ENCODE measurements around the gene LIN7A.

- no peak for TF ChIP-seq CEBPB (IDR thresholded peaks at IDR 0.05)
- no peak for TF ChIP-seq RAD21 (IDR thresholded peaks at IDR 0.05; ENCODE audit: low read depth)
- TF ChIP-seq CREB1 (IDR thresholded peaks at IDR 0.05; ENCODE audit: low read depth) = no peak
- TF ChIP-seq, protein P1, sequence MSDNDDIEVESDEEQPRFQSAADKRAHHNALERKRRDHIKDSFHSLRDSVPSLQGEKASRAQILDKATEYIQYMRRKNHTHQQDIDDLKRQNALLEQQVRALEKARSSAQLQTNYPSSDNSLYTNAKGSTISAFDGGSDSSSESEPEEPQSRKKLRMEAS (IDR thresholded peaks at IDR 0.05) = no peak
- no peak for TF ChIP-seq EGR1 (IDR thresholded peaks at IDR 0.05)
- no peak for TF ChIP-seq TCF12 (IDR thresholded peaks at IDR 0.05; ENCODE audit: low read depth)
- TF ChIP-seq, protein P2, sequence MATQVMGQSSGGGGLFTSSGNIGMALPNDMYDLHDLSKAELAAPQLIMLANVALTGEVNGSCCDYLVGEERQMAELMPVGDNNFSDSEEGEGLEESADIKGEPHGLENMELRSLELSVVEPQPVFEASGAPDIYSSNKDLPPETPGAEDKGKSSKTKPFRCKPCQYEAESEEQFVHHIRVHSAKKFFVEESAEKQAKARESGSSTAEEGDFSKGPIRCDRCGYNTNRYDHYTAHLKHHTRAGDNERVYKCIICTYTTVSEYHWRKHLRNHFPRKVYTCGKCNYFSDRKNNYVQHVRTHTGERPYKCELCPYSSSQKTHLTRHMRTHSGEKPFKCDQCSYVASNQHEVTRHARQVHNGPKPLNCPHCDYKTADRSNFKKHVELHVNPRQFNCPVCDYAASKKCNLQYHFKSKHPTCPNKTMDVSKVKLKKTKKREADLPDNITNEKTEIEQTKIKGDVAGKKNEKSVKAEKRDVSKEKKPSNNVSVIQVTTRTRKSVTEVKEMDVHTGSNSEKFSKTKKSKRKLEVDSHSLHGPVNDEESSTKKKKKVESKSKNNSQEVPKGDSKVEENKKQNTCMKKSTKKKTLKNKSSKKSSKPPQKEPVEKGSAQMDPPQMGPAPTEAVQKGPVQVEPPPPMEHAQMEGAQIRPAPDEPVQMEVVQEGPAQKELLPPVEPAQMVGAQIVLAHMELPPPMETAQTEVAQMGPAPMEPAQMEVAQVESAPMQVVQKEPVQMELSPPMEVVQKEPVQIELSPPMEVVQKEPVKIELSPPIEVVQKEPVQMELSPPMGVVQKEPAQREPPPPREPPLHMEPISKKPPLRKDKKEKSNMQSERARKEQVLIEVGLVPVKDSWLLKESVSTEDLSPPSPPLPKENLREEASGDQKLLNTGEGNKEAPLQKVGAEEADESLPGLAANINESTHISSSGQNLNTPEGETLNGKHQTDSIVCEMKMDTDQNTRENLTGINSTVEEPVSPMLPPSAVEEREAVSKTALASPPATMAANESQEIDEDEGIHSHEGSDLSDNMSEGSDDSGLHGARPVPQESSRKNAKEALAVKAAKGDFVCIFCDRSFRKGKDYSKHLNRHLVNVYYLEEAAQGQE (IDR thresholded peaks at IDR 0.05; ENCODE audit: low read depth) = no peak
- no peak for TF ChIP-seq ZBTB7A (IDR thresholded peaks at IDR 0.05; ENCODE audit: low read depth)
- no peak for TF ChIP-seq NFIC (IDR thresholded peaks at IDR 0.05)
- TF ChIP-seq EP300 (IDR thresholded peaks at IDR 0.05; ENCODE audit: borderline replicate concordance) = no peak
- TF ChIP-seq TAF1 (IDR thresholded peaks at IDR 0.05; ENCODE audit: low read depth) = no peak
- no peak for TF ChIP-seq FOXM1 (IDR thresholded peaks at IDR 0.05; ENCODE audit: borderline replicate concordance, low read depth)
- no peak for TF ChIP-seq USF1 (IDR thresholded peaks at IDR 0.05)
- no peak for TF ChIP-seq TEAD4 (IDR thresholded peaks at IDR 0.05)
These were observed 53.1 kb downstream of the LIN7A start for GRCh38 chr12:80884651-80885050.
